ENCODE measurements around the gene KCNJ18. TPM values are rescaled to one million over a fixed set of nuclear protein-coding genes. Genes with fewer than 3 reads are reported as not detected.
"Not testable (repeated sequence)": the region's sequence is repeated elsewhere in the genome, so short reads cannot be mapped to it uniquely, and the experiment has no call there.

Gene KCNJ18
- total and polyA plus RNA-seq, 9 of the 15 experiments (the other 6 are each of a cell fraction or from before 2014, with no cell fraction given), result not detected

DNA sequence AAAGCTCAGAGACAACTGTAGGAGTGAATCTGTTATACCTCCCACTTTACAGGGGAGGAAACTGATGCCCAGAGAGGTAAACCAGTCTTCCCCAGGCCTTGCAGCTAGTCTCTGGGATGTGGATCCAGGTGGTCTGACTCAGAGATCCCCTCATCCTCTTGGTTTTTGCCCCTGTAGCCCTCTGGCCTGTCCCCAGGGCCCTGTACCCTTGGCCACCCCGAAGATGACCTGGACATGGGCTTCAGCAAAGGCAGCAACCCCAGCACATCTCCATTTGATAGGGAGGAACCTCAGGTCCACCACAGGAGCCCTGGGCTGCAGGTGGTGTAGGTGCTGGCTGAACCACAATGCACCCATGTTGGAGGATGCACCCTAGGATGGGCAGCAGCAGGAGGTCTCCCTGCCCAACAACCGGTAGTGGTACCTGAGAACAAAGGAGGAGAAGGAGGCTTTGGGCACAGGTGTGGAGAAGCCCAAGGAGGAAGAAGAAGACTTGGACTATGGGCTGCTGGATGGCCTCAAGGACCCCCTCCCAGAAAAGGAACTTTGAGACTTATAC is 26.3 kb upstream of the KCNJ18 start:
- in situ Hi-C loops (cut with MboI); CTCF ChIA-PET (ENCODE audit: low intra/inter-chr PET ratio); H3K9ac ChIP-seq (ENCODE audit: insufficient read depth in 1 of 2, low read depth in 2 of 2, low read length in 2 of 2); H3K4me2 ChIP-seq (ENCODE audit: insufficient read depth, low read length); H2AFZ ChIP-seq (ENCODE audit: low read depth, low read length); H3K9me3 ChIP-seq (replicated peaks; ENCODE audit: control insufficient read depth, insufficient read depth, low read depth, low read length); POLR2A ChIA-PET; H3K9me1 ChIP-seq (ENCODE audit: control insufficient read depth, insufficient read depth, low read length); H4K20me1 ChIP-seq (replicated peaks; ENCODE audit: control insufficient read depth, insufficient read depth, low read length); DNase-seq (ENCODE audit: extremely low read depth in 1 of 4, low spot score in 3 of 4); H3K36me3 ChIP-seq (ENCODE audit: control insufficient read depth, insufficient read depth, low read length); BruUV-seq (replicated peaks); FAIRE-seq; ATAC-seq; H3K27me3 ChIP-seq (ENCODE audit: control insufficient read depth in 2 of 2, insufficient read depth in 2 of 2, low read length in 2 of 2); H3K79me2 ChIP-seq (ENCODE audit: control insufficient read depth, insufficient read depth, low read length); H3K4me1 ChIP-seq (replicated peaks in 1 of 2; ENCODE audit: control insufficient read depth in 2 of 2, insufficient read depth in 2 of 2, low read length in 2 of 2); intact Hi-C loops (cut with micrococcal nuclease); H3K27ac ChIP-seq (ENCODE audit: extremely low read depth, low read depth, low read length); H3K4me3 ChIP-seq: not testable (repeated sequence)
- 0% methylated on average over 1 of the region's 2 CpGs for WGBS (ENCODE audit: insufficient coverage, low coverage, missing lambda C conversion rate)

DNA sequence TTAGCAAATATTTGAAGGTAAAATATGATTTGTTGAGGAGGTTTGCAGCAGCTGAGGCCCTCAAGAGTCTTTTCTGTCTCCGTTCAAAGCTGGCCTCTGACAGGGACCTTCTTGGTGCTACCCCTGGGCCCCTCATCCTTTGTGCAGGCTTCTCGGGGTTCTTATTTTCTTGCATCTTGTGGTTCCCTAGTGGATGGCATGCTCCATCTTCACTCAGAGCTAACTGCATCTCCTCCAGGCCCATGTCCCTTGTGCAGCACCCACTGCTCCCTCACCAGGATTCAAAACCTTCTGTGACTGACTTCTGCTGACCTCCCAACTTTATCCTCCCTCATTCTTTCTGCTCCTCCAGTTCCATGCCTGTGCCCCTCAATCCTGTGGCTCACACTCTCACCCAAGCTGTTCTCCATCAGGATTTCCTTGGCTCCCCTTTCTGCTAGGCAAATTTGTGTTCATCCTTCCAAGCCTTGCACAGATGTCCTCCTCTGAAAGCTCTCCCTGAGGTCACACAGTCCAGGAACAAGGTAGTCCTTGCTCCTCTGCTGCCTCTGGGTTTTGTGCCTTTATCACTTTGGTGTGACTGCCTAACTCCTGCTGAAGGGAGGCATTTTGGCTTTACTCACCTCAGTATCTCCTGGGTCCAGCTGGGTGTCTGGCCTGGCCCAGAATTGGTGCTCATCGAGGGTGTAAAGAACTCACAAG is 25.5 kb upstream of the KCNJ18 start:
- H3K9ac ChIP-seq (ENCODE audit: insufficient read depth in 1 of 2, low read depth in 2 of 2, low read length in 2 of 2); CTCF ChIA-PET (ENCODE audit: low intra/inter-chr PET ratio); H3K36me3 ChIP-seq (ENCODE audit: control insufficient read depth, insufficient read depth, low read length); H3K9me1 ChIP-seq (ENCODE audit: control insufficient read depth, insufficient read depth, low read length); H4K20me1 ChIP-seq (replicated peaks; ENCODE audit: control insufficient read depth, insufficient read depth, low read length); H3K9me3 ChIP-seq (replicated peaks; ENCODE audit: control insufficient read depth, insufficient read depth, low read depth, low read length); in situ Hi-C loops (cut with MboI); FAIRE-seq; ATAC-seq; H3K4me2 ChIP-seq (ENCODE audit: insufficient read depth, low read length); POLR2A ChIA-PET; DNase-seq (ENCODE audit: extremely low read depth in 1 of 4, low spot score in 3 of 4); intact Hi-C loops (cut with micrococcal nuclease); BruUV-seq (replicated peaks); H2AFZ ChIP-seq (ENCODE audit: low read depth, low read length); H3K4me3 ChIP-seq; H3K79me2 ChIP-seq (ENCODE audit: control insufficient read depth, insufficient read depth, low read length); H3K27me3 ChIP-seq (ENCODE audit: control insufficient read depth in 2 of 2, insufficient read depth in 2 of 2, low read length in 2 of 2); H3K27ac ChIP-seq (ENCODE audit: extremely low read depth, low read depth, low read length); H3K4me1 ChIP-seq (replicated peaks in 1 of 2; ENCODE audit: control insufficient read depth in 2 of 2, insufficient read depth in 2 of 2, low read length in 2 of 2): not testable (repeated sequence)
- 0% methylated on average over 3 of the region's 3 CpGs for WGBS (ENCODE audit: insufficient coverage, low coverage, missing lambda C conversion rate)

GRCh38 chr17:21667413-21668117 is 24.8 kb upstream of the KCNJ18 start:
- WGBS (ENCODE audit: insufficient coverage, low coverage, missing lambda C conversion rate), result 3% methylated on average over 7 of the region's 7 CpGs
- H3K27ac ChIP-seq (ENCODE audit: extremely low read depth, low read depth, low read length); H3K9me1 ChIP-seq (ENCODE audit: control insufficient read depth, insufficient read depth, low read length); H3K36me3 ChIP-seq (ENCODE audit: control insufficient read depth, insufficient read depth, low read length); H3K9me3 ChIP-seq (replicated peaks; ENCODE audit: control insufficient read depth, insufficient read depth, low read depth, low read length); ATAC-seq; in situ Hi-C loops (cut with MboI); H3K4me3 ChIP-seq; BruUV-seq (replicated peaks); POLR2A ChIA-PET; H3K4me1 ChIP-seq (replicated peaks in 1 of 2; ENCODE audit: control insufficient read depth in 2 of 2, insufficient read depth in 2 of 2, low read length in 2 of 2); intact Hi-C loops (cut with micrococcal nuclease); H2AFZ ChIP-seq (ENCODE audit: low read depth, low read length); FAIRE-seq; H3K27me3 ChIP-seq (ENCODE audit: control insufficient read depth in 2 of 2, insufficient read depth in 2 of 2, low read length in 2 of 2); DNase-seq (ENCODE audit: extremely low read depth in 1 of 4, low spot score in 3 of 4); H4K20me1 ChIP-seq (replicated peaks; ENCODE audit: control insufficient read depth, insufficient read depth, low read length); CTCF ChIA-PET (ENCODE audit: low intra/inter-chr PET ratio); H3K4me2 ChIP-seq (ENCODE audit: insufficient read depth, low read length); H3K9ac ChIP-seq (ENCODE audit: insufficient read depth in 1 of 2, low read depth in 2 of 2, low read length in 2 of 2); H3K79me2 ChIP-seq (ENCODE audit: control insufficient read depth, insufficient read depth, low read length): not testable (repeated sequence)

All from K562 (cell line).